H7 (cell line): ENCODE measurements around the gene CRTC1. TPM values are rescaled to one million over a fixed set of nuclear protein-coding genes. Genes with fewer than 3 reads are reported as not detected.

Source experiments
- DNase-seq: peaks from one replicate; pipeline ENCODE4 v3.0.0; 2012
- H3K27me3 ChIP-seq: 2 replicates; pipeline ENCODE4 v1.6.0; 2011; ENCODE audit warnings: mild to moderate bottlenecking, low read length; ENCODE audit not compliant: control insufficient read depth, insufficient read depth
- H3K36me3 ChIP-seq: replicated peaks from 2 replicates; pipeline ENCODE4 v1.5.1; 2011; ENCODE audit warnings: low read length; ENCODE audit not compliant: control insufficient read depth, insufficient read depth
- H3K4me3 ChIP-seq: 2 replicates; pipeline ENCODE4 v1.5.1; 2011; ENCODE audit warnings: low read depth, mild to moderate bottlenecking, control low read depth, low read length, moderate library complexity; ENCODE audit not compliant: insufficient read depth
- total RNA-seq: library from RNA; depleted of rRNA; stranded (reverse); fragments of >200 nt; shearing (Covaris generic); gene quantifications from 2 replicates; pipeline ENCODE4 v1.2.3, GENCODE V29; 2014

The CRTC1 gene
- total RNA-seq, 1 experiment from 2014 or later: 3.7 TPM

DNA sequence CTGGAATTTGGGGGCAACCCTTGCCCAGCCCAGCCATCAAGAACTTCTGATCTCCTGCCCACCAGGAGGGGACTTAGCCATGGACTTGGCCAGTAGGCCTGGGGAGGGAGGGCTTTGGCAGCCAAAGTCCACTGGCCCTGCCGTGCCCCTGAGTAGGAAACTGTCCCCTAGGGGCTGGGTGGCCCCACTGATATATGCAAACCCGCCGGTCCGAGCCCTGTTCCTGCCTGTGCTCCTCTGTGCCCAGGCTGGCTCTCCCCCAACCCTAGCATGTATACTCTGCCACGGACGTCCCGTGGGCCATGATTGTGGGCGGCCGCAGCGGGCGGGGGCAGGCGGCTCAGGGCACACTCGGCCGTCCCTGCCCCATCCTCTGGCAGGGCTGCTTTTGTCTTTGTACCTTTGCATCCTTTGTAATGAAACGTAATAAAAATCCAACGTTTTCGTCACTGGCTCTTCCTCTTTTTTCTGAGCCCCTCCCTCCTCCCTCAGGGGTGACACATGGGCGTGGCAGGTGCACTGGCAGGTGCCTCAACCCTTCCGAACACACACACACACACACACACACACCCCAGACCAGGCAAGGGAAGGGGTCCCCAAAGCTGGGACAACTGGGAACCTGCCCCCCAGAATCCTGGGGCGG lies 98.5 kb downstream of the CRTC1 start:
- no peak overlapping the region for H3K4me3 ChIP-seq
- no peak for DNase-seq
- H3K36me3 ChIP-seq: no peaks in the 10 kb centered on the region
- H3K27me3 ChIP-seq: peaks cover 70% of the 10 kb centered on the region

- Histone ChIP-seq H3K27me3 (peaks cover 72% of the 10 kb centered on the region), H3K4me3 (no peak overlapping the region), H3K36me3 (no peaks in the 10 kb centered on the region)
- DNase-seq: no peak
Observed at GRCh38 chr19:18782559-18783225, 99.2 kb downstream of the CRTC1 start.

DNA sequence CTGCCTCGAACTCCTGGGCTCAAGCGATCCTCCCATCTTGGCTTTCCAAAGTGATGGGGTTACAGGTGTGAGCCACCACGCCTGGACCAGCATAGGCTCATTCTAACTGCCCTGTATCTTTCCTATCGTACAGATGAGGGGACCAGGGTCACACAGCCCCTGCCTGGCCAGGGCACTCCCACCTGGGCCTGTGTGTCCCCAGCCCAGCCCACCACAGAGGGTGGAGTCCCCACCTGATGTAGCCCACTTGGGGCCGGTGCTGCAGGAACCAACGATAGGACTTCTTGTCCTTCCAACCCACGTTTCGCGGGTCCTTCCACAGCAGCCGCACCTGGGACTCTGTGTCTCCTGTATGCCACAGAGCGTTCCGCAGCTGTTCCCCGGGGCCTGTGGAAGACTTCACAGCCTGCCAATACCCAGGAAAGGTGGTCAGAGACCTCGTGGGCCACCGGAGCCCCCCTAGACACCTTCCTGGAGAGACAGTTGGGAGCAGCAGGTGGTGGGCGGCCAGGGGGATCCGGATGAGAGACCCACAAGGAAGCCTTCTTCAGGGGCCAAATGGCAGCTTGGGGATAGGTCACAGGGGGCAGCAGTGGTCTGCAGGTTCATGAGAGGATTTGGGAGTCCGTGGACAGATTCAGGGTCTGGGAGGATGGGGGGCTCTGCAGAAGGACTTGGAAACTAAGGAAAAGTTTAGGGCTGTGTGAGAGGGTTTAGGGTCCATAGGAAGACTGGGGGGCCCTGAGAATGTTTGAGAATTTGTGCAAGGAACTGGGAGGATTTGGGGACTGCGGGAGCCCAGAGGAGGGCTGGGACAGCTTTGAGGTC lies 100.7 kb downstream of the CRTC1 start:
- Histone ChIP-seq H3K27me3 (peaks cover 73% of the 10 kb centered on the region), H3K36me3 (no peaks in the 10 kb centered on the region), H3K4me3 (no peak overlapping the region)
- DNase-seq: peak; percentile 67

GRCh38 chr19:18784786-18785120 lies 101.3 kb downstream of the CRTC1 start:
- DNase-seq: no peak
- Histone ChIP-seq H3K27me3 (peaks cover 75% of the 10 kb centered on the region), H3K4me3 (no peak overlapping the region), H3K36me3 (no peaks in the 10 kb centered on the region)

DNA sequence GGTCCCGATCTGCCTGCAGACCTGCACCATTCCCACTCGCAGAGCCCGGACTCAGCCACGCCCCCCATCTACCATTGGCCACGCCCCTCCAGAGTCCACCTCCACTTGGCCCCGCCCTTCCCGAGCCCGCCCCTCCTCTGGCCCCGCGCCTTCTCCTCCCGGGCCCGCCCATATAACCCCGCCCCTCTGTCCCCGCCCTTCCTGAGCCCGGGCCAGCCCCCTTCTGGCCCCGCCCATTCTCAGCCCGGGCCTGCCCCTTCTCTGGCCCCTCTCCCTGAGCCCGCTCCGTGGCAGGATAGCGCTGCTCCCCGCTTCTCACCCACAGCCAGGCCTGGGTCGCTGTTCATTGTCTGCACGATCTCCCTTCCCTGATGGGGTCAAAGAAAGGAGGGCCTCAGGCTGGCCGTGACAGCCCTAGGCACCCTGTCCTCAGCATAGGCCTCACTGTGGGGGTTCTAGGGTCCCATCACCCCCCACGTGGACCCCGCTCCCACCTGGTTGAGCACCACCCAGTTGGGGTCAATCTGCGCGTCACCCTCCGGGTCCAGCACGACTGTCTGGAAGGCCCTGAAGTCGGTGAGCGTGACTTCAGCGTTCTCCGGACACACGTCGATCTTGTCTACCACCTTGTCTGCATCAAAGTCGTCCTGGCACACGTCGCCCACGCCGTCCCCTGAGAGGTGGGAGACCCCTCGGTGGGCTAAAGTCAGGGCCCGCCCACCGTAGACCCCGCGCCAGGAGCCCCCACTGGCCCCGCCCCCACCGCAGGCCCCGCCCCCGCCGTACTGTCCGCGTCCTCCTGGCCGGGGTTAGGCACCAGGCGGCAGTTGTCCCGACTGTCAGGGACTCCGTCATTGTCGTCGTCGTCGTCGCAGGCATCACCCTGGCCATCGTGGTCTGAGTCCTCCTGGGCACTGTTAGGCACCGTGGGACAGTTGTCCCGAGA lies 102.0 kb downstream of the CRTC1 start:
- peaks cover 76% of the 10 kb centered on the region for H3K27me3 ChIP-seq
- peak overlapping the region; percentile 16; the same call in 1 of the 2 replicates for H3K4me3 ChIP-seq
- no peaks in the 10 kb centered on the region for H3K36me3 ChIP-seq
- DNase-seq: peak; percentile 100

- peak; percentile 83 for DNase-seq
- H3K27me3 ChIP-seq: peaks cover 95% of the 10 kb centered on the region
- H3K4me3 ChIP-seq: peak overlapping the region; percentile 38; the same call in 1 of the 2 replicates
- no peaks in the 10 kb centered on the region for H3K36me3 ChIP-seq
Observed at GRCh38 chr19:18788529-18789421, 105.3 kb downstream of the CRTC1 start.

GRCh38 chr19:18789422-18789869 lies 106.0 kb downstream of the CRTC1 start:
- Histone ChIP-seq H3K27me3 (peaks cover 93% of the 10 kb centered on the region), H3K36me3 (no peaks in the 10 kb centered on the region), H3K4me3 (peak overlapping the region; percentile 38; the same call in 1 of the 2 replicates)
- peak; percentile 75 for DNase-seq

DNA sequence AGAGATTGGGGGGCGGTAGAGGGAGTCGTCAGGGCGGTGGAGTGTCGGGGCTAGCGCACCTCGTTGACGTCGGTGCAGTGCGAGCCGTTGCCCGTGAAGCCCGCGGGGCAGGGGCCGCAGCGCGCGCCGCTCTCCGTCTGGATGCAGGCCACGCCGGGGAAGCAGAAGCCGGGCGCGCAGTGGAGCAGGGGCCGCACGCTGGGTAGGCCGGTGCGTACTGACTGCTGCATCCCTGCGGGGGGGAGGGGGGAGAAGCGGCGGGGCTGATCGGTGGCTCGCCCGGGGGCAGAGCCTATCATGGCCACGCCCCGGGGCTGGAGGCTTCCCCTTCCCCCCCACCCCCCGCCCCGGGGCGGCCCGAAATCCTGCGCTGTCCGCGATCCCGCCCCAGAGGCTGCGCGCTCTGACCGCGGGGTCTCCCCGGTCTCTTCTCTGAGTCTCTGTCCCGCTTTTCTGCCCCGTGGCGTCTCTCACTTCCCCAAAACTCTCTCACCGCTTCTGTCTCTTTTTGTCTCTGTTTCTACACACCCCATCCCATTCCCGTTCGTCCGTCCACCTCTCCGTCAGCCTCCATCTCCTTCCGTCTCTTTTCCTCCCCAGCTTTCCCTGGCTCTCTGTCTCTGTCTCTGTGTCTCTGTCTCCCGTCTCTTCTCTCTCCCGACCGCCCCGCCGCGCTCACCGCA lies 106.5 kb downstream of the CRTC1 start:
- peak; percentile 97 for DNase-seq
- Histone ChIP-seq H3K36me3 (no peaks in the 10 kb centered on the region), H3K27me3 (peaks cover 91% of the 10 kb centered on the region), H3K4me3 (peak overlapping the region; percentile 38)

DNA sequence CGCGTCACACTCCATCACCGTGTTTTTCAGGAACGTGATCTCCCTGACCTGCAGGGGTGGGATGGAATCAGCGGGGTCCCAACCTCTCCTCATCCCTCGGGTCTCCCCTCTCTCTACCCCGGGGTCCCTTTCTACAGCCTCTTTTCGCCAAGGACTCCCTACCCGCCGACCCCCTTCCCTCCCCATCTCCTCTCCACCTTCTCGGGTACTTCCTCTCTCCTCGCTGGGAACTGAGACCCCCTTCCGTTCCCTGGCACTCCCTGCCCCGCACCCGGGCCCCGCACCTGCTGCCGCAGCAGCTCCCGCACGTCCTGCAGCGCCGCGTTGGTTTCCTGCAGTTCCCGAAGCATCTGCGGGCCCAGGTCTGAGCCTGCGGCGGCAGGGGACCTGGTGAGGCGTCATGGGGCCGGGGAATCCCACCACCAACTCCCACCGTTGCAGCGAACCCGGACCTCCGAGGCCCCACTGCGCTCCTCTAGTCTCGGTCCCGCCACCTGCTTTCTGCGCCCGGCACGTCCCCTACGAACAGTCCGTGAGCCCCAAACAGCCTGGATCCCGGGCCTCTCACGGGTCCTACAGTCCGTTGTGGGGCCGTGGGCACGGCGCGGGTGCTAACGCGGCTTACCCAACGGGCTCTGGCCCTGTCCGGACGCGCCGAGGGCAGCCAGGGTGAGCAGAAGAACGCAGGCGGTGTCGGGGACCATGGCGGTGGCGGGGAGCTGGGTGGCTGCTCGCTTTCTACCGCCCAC lies 107.3 kb downstream of the CRTC1 start, which contains the start of gene COMP:
COMP (minus strand) TSS at position 740 of the 749 bp plus-strand sequence; CDS start at position 704, 36 bp downstream.
- Histone ChIP-seq H3K36me3 (no peaks in the 10 kb centered on the region), H3K27me3 (peaks cover 87% of the 10 kb centered on the region), H3K4me3 (peak within 1 kb of the TSS; percentile 28; the same call in 1 of the 2 replicates)
- DNase-seq: peak; percentile 76

- Histone ChIP-seq H3K27me3 (peaks cover 85% of the 10 kb centered on the region), H3K4me3 (no peak overlapping the region), H3K36me3 (no peaks in the 10 kb centered on the region)
- DNase-seq: no peak
Observed at GRCh38 chr19:18791315-18791678, 107.8 kb downstream of the CRTC1 start.

DNA sequence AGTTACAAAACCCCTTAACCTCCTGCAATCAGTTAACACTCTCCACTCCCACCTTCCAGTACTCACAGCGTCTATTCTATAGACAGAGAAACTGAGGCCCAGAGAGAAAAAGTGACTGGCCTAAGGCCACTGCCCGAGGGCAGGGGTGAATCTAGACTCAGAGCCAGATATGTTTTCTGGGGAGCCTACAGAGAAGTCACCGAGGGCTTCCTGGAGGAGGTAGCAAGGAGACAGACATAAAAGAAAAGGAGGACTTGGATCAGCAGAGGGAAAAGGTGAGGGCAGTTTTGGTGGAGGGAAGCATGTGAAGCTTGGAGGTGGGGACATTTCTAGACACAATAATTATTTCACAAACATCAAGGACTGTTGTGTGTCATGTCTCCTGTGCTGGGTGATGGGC lies 109.2 kb downstream of the CRTC1 start:
- no peak for DNase-seq
- H3K36me3 ChIP-seq: no peaks in the 10 kb centered on the region
- peaks cover 75% of the 10 kb centered on the region for H3K27me3 ChIP-seq

More for the DNA sequence above, 109.2 kb downstream of the CRTC1 start:
- H3K4me3 ChIP-seq: no peak overlapping the region
